Fibroblast of lung (primary cell): ENCODE measurements around the gene C1QTNF9B.

Experiments
- CTCF ChIP-seq, 2 donors: IDR thresholded peaks in 1 of 2; conservative IDR thresholded peaks in 1 of 2; 1 replicate in 1 of 2; 2 replicates in 1 of 2; pipeline ENCODE4 v1.5.1; 2011 to 2012; ENCODE audit warnings: low read length in 2 of 2, control low read depth in 1 of 2, inconsistent platforms in 1 of 2, low read depth in 1 of 2, mild to moderate bottlenecking in 1 of 2
- EZH2 ChIP-seq: IDR thresholded peaks from 2 replicates; pipeline ENCODE4 v1.5.1; 2012; ENCODE audit warnings: low read length, control low read depth, mild to moderate bottlenecking; ENCODE audit errors: missing control alignments

GRCh38 chr13:23898101-23898500 is 799 bp upstream of the C1QTNF9B start:
- no peak for TF ChIP-seq EZH2
- TF ChIP-seq CTCF (conservative IDR thresholded peaks at IDR 0.05 in 1 of 2, IDR thresholded peaks at IDR 0.05 in 1 of 2; ENCODE audit: low read depth in 1 of 2, low read length in 2 of 2) = no peak
